HEK293 (cell line): Measurements from ENCODE around the gene TMEM135.

Source experiments
- FEZF1 ChIP-seq: fragments of 450-650 bp; formaldehyde crosslinking; IDR thresholded peaks from 2 replicates; pipeline ENCODE4 v1.5.1; 2016; ENCODE audit warnings: missing biosample characterization, missing genetic modification characterization
- GLI2 ChIP-seq: fragments of 450-650 bp; formaldehyde crosslinking; IDR thresholded peaks from 2 replicates; pipeline ENCODE4; 2017; ENCODE audit warnings: missing biosample characterization, missing genetic modification characterization, low read depth, borderline replicate concordance
- HOXA7 ChIP-seq: sonication (generic); formaldehyde crosslinking; IDR thresholded peaks from 2 replicates; pipeline ENCODE4 v1.8.1; 2022; ENCODE audit warnings: missing genetic modification reagents, borderline replicate concordance
- KLF1 ChIP-seq: fragments of 450-650 bp; formaldehyde crosslinking; IDR thresholded peaks from 2 replicates; pipeline ENCODE4 v1.5.1; 2016; ENCODE audit warnings: missing biosample characterization, missing genetic modification characterization
- ZNF266 ChIP-seq: fragments of 450-650 bp; formaldehyde crosslinking; IDR thresholded peaks from 2 replicates; pipeline ENCODE4 v1.5.1; 2016; ENCODE audit warnings: missing biosample characterization, missing genetic modification characterization, low read depth
- ZNF48 ChIP-seq: fragments of 450-650 bp; formaldehyde crosslinking; IDR thresholded peaks from 2 replicates; pipeline ENCODE4 v1.5.1; 2016; ENCODE audit warnings: missing biosample characterization, missing genetic modification characterization
- TF ChIP-seq, protein P1 (sequence below): fragments of 450-650 bp; formaldehyde crosslinking; IDR thresholded peaks from 2 replicates; pipeline ENCODE4 v1.5.1; 2016; ENCODE audit warnings: missing biosample characterization, missing genetic modification characterization
- TF ChIP-seq, protein P2 (sequence below): fragments of 450-650 bp; formaldehyde crosslinking; IDR thresholded peaks from 2 replicates; pipeline ENCODE4 v1.5.1; 2016; ENCODE audit warnings: missing biosample characterization, missing genetic modification characterization

DNA sequence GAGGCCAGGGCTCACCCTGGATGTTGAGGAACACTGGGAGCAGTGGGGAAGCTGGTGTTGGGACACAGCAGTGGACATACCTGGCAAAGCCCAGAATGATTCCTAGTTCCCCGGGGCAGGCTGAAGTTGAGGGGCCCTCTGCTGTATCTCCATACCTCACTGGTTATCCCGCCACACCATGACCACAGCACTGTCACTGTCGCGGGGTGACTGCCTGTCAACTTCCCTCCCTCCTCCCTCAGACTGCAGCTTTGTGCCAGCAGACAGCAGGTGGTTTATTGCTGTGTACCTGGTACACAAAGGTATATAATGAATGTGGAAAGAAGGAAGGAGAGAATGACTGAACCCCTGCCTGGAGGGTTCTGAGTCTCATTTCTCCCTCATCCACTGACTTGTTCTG, 318.7 kb downstream of the TMEM135 start:
- TF ChIP-seq, protein P1, sequence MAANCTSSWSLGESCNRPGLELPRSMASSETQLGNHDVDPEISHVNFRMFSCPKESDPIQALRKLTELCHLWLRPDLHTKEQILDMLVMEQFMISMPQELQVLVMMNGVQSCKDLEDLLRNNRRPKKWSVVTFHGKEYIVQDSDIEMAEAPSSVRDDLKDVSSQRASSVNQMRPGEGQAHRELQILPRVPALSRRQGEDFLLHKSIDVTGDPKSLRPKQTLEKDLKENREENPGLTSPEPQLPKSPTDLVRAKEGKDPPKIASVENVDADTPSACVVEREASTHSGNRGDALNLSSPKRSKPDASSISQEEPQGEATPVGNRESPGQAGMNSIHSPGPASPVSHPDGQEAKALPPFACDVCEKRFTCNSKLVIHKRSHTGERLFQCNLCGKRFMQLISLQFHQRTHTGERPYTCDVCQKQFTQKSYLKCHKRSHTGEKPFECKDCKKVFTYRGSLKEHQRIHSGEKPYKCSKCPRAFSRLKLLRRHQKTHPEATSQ: no peak
- TF ChIP-seq ZNF266 (tag by site-specific recombination) (no peak), KLF1 (no peak), FEZF1 (tag by site-specific recombination) (no peak), ZNF48 (tag by site-specific recombination) (no peak), GLI2 (tag by site-specific recombination) (no peak), HOXA7 (CRISPR knock-in tag) (no peak)
- TF ChIP-seq, protein P2, sequence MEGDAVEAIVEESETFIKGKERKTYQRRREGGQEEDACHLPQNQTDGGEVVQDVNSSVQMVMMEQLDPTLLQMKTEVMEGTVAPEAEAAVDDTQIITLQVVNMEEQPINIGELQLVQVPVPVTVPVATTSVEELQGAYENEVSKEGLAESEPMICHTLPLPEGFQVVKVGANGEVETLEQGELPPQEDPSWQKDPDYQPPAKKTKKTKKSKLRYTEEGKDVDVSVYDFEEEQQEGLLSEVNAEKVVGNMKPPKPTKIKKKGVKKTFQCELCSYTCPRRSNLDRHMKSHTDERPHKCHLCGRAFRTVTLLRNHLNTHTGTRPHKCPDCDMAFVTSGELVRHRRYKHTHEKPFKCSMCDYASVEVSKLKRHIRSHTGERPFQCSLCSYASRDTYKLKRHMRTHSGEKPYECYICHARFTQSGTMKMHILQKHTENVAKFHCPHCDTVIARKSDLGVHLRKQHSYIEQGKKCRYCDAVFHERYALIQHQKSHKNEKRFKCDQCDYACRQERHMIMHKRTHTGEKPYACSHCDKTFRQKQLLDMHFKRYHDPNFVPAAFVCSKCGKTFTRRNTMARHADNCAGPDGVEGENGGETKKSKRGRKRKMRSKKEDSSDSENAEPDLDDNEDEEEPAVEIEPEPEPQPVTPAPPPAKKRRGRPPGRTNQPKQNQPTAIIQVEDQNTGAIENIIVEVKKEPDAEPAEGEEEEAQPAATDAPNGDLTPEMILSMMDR (tag by site-specific recombination): no peak
